Renal cortical epithelial cell (primary cell): ENCODE data around the gene RNF166. TPM values are rescaled to one million over a fixed set of nuclear protein-coding genes. Genes with fewer than 3 reads are reported as not detected.
A peak's percentile ranks its signal among the peaks of the same experiment; 100 is the strongest.

Source experiments
- DNase-seq: peaks from one replicate; pipeline ENCODE4 v3.0.0-alpha.2; 2011; ENCODE audit warnings: low read depth
- total RNA-seq: library from RNA; depleted of rRNA; stranded (reverse); fragments of >200 nt; gene quantifications from 2 replicates; pipeline ENCODE4 v1.2.3, GENCODE V29; 2014

RNF166 gene
- total RNA-seq, 1 donor from 2014 or later, result 8.4 TPM

GRCh38 chr16:88692861-88693260, 13.3 kb downstream of the RNF166 start:
- DNase-seq, result no peak

- no peak for DNase-seq
Observed at GRCh38 chr16:88691924-88692560, 14.2 kb downstream of the RNF166 start.

GRCh38 chr16:88691129-88691813, 14.9 kb downstream of the RNF166 start:
- no peak for DNase-seq

- no peak for DNase-seq
Observed at GRCh38 chr16:88690341-88691128, 15.7 kb downstream of the RNF166 start.

- DNase-seq, result no peak
Observed at GRCh38 chr16:88688013-88688778, 18.0 kb downstream of the RNF166 start.

- no peak for DNase-seq
Observed at GRCh38 chr16:88687676-88688012, 18.6 kb downstream of the RNF166 start.

GRCh38 chr16:88687254-88687576, 19.0 kb downstream of the RNF166 start:
- no peak for DNase-seq

GRCh38 chr16:88686439-88687253, 19.6 kb downstream of the RNF166 start, which contains the start of gene SNAI3:
SNAI3 (minus strand) TSS chr16:88686507; CDS start chr16:88686406, 101 bp downstream.
- no peak for DNase-seq

GRCh38 chr16:88686062-88686438, 20.2 kb downstream of the RNF166 start:
- DNase-seq, result no peak

- peak; percentile 37 for DNase-seq
Observed at GRCh38 chr16:88685156-88686061, 20.8 kb downstream of the RNF166 start.

GRCh38 chr16:88684569-88685155, 21.5 kb downstream of the RNF166 start:
- DNase-seq, result no peak

GRCh38 chr16:88681709-88682451, 24.3 kb downstream of the RNF166 start:
- DNase-seq, result no peak

GRCh38 chr16:88681084-88681680, 25.0 kb downstream of the RNF166 start:
- DNase-seq, result no peak

GRCh38 chr16:88680554-88681083, 25.6 kb downstream of the RNF166 start:
- DNase-seq, result no peak

GRCh38 chr16:88678224-88678979, 27.8 kb downstream of the RNF166 start:
- DNase-seq, result no peak

GRCh38 chr16:88677721-88678120, 28.5 kb downstream of the RNF166 start:
- no peak for DNase-seq

- no peak for DNase-seq
Observed at GRCh38 chr16:88676502-88677242, 29.5 kb downstream of the RNF166 start.
